SK-N-MC (cell line): ENCODE results near the gene FPR1.
A peak's percentile ranks its signal among the peaks of the same experiment; 100 is the strongest.

ENCODE experiments used
- DNase-seq: peaks from one replicate; pipeline ENCODE4 v3.0.0-alpha.2; 2011; ENCODE audit warnings: low read depth, low spot score
- H3K27ac ChIP-seq: fragments of 200-600 bp; sonication (generic); 2 replicates; pipeline ENCODE4 v1.5.1; 2016; ENCODE audit warnings: mixed run types
- H3K36me3 ChIP-seq: fragments of 200-600 bp; sonication (generic); 2 replicates; pipeline ENCODE4 v1.6.1; 2017; ENCODE audit warnings: antibody characterized with exemption, low read length, mixed read lengths; ENCODE audit not compliant: insufficient read depth
- H3K4me3 ChIP-seq: fragments of 200-600 bp; sonication (generic); 2 replicates; pipeline ENCODE4 v1.5.1; 2016
- H3K9ac ChIP-seq: fragments of 200-600 bp; sonication (generic); 2 replicates; pipeline ENCODE4 v1.8.0; 2017; ENCODE audit warnings: mixed run types, mixed read lengths; ENCODE audit not compliant: insufficient read length
- H3K9me3 ChIP-seq: fragments of 200-600 bp; sonication (generic); 2 replicates; pipeline ENCODE4 v1.6.1; 2017; ENCODE audit warnings: low read depth, mild to moderate bottlenecking, antibody characterized with exemption, low read length, moderate library complexity, mixed read lengths
- EZH2 ChIP-seq: fragments of 200-600 bp; sonication (generic); IDR thresholded peaks from one replicate; pipeline ENCODE4 v1.6.1; 2017; ENCODE audit warnings: antibody characterized with exemption
- FOXP2 ChIP-seq: optimal IDR thresholded peaks from 2 replicates; pipeline ENCODE3; 2011; ENCODE audit warnings: mild to moderate bottlenecking, moderate library complexity; ENCODE audit not compliant: insufficient read depth; ENCODE audit errors: extremely low read length, control extremely low read depth
- POLR2AphosphoS5 ChIP-seq: IDR thresholded peaks from 2 replicates; pipeline ENCODE4 v1.6.1; 2012; ENCODE audit warnings: mild to moderate bottlenecking, low read depth, low read length, borderline replicate concordance

FPR1 gene, protein sequence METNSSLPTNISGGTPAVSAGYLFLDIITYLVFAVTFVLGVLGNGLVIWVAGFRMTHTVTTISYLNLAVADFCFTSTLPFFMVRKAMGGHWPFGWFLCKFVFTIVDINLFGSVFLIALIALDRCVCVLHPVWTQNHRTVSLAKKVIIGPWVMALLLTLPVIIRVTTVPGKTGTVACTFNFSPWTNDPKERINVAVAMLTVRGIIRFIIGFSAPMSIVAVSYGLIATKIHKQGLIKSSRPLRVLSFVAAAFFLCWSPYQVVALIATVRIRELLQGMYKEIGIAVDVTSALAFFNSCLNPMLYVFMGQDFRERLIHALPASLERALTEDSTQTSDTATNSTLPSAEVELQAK

DNA sequence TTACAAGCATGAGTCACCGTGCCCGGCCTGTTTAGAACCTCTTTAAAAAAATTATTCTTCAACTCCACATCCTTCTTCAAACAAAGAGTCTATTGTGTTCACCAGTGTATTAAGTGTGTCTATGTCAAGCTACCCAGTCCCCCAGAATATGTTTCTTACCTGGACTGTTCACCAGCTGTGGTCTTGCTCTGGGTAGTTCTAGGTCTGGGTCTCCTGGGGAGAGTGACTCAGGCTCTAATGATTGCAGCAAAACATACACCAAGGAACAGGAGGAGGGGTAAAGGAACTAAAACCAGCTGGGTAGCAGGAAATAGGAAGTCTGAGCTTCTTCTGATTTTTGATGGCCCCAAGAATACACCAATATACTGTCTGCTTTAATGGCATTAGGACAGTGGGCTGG, at the start of gene FPR1:
Gene FPR1 (minus strand): TSS at position 224 of the 400 bp plus-strand sequence. CDS start 4,884 bp downstream, outside the sequence.
- Histone ChIP-seq H3K4me3 (no peak within 1 kb of the TSS), H3K9ac (no peak within 1 kb of the TSS), H3K27ac (no peak within 1 kb of the TSS), H3K9me3 (no peaks in the 10 kb centered on the region), H3K36me3 (no peaks in the 10 kb centered on the region)
- TF ChIP-seq FOXP2 (no peak), POLR2AphosphoS5 (no peak), EZH2 (no peak)
- no peak for DNase-seq

DNA sequence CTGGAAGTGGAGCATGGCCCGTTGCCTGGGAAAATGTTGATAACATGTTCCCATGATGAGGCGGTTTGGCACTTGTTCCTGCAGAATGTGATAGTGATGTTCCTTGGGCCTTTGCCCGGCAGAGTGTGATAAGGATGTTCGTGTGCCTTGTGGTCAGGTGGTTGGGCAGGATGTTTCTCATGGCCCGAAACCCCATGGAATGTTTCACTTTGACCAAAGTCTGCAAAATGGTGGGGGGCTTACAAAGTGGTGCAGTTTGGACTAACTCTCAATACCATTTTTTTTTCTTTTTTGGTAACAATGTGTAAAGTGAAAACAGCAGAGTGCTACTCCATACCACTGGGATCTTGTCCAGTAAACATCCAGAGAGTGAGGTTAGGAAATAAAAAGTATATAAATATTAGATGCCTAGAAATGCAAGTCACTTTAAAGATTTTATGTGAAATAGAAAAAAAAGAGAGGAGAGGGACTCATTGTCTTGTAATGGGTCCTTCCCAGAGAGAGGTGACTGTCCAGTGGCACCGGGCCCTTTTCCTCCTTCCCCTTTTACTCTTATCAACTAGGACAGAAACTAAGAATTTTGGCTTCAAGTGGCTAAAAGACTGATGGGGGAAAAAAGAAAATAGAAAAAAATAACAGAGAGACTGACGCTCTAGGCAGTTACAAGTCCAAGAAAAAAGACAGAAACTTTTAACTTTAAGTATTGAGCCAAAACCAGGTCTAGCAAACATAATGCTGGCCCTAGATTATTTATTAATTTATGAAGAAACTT, 49.0 kb upstream of the FPR1 start:
- Histone ChIP-seq H3K4me3 (no peak overlapping the region), H3K36me3 (no peaks in the 10 kb centered on the region), H3K9me3 (no peaks in the 10 kb centered on the region; the same call in 1 of the 2 replicates), H3K9ac (no peak overlapping the region), H3K27ac (no peak overlapping the region)
- TF ChIP-seq FOXP2 = no peak
- TF ChIP-seq EZH2 = no peak
- no peak for TF ChIP-seq POLR2AphosphoS5
- DNase-seq = no peak

DNA sequence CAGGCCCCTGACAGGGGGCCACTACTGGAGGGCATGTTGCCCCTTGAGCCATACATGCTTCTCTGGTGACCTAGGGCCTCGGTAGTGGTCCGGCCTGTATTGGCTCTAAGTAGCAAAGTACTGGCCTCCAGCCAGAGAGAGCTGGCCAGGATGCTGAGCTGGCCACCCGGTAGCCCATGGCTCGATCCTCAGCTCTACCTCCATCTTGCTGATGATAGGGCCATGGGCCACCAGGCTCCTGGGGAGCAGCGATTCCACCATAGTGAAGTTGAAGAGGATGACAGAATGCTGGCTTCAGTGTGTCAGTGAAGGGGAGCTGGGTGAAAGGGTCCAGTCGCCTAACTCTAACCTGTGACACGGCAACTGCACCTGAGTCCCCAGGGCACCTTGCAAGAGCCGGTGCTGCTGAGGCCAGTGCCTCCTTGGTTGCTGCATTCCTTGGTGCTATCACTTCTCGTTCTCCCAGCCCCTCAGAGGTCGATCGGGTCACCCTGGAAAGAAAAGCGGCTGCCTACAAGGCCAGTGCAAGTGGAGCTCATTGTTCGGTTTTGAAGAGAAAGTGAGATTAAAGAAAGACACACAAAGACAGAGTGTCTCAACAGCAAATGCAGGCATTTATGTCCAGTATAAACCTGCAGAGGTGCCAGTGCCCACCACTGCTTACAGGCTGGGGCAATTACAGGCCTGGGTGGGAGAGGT, 48.2 kb upstream of the FPR1 start:
- Histone ChIP-seq H3K4me3 (no peak overlapping the region), H3K36me3 (no peaks in the 10 kb centered on the region), H3K9ac (no peak overlapping the region), H3K27ac (0 out of 2 replicates have a peak overlapping the region, but pooled peaks have one; percentile 62), H3K9me3 (no peaks in the 10 kb centered on the region; the same call in 1 of the 2 replicates)
- TF ChIP-seq EZH2 = no peak
- TF ChIP-seq FOXP2 = no peak
- no peak for TF ChIP-seq POLR2AphosphoS5
- DNase-seq = no peak

DNA sequence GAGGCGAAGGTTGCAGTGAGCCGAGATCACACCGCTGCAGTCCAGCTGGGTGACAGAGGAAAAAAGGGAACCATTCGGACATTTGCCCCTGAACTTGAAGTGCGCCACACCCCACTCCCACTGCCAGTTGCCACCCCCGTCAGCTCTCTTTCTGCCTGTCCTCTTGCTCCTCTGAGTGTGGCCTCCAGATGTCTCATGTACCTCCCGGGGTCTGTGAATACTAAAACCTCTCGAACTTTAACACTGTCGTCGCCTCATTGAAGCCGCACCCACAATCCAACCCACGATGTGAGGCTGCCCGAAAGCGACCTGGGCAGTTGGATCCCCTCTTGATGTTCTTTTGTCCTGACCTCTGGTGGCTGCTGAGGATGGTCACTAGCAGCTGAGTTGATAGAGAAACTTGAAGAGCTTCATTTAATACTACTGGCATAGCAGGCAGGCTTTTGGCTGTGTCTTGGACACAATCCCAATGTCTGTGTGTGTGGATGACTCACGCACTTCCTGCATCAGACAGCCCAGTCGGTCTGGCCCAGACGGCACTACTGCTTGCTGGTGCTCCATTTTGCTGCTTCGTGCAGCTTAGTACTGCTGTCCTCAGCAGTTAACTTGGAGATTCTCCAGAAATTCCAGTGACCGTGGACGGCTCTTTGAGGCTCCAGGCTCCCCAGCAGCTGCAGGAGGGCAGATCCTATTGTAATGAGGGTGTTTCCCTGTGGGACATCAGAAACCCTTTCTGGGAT, 47.5 kb upstream of the FPR1 start:
- Histone ChIP-seq H3K27ac (peak overlapping the region; percentile 62), H3K9me3 (no peaks in the 10 kb centered on the region; the same call in 1 of the 2 replicates), H3K9ac (no peak overlapping the region), H3K4me3 (no peak overlapping the region), H3K36me3 (no peaks in the 10 kb centered on the region)
- TF ChIP-seq EZH2 (no peak), POLR2AphosphoS5 (no peak), FOXP2 (no peak)
- DNase-seq = no peak

DNA sequence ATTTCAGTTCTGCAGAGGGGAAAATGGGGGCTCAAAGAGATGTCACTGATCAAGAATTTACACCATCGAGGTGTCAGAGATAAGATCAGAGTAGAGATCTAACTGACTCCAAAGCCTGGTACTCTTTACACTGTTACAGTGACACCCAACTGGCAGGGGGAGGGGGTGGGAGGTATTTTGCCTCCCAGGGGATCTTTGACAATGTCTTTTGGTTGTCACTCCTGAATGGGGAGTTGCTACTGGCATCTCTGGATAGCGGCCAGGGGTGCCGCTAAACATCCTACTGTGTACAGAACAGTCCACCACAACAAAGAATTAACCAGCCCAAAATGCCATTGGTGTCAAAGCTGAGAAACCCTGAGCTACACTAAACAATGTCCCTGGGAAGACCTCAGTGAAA, 46.4 kb upstream of the FPR1 start:
- DNase-seq = no peak
- Histone ChIP-seq H3K9me3 (no peaks in the 10 kb centered on the region; the same call in 1 of the 2 replicates), H3K4me3 (no peak overlapping the region), H3K27ac (no peak overlapping the region), H3K36me3 (no peaks in the 10 kb centered on the region), H3K9ac (no peak overlapping the region)
- no peak for TF ChIP-seq FOXP2
- no peak for TF ChIP-seq POLR2AphosphoS5
- TF ChIP-seq EZH2 = no peak

DNA sequence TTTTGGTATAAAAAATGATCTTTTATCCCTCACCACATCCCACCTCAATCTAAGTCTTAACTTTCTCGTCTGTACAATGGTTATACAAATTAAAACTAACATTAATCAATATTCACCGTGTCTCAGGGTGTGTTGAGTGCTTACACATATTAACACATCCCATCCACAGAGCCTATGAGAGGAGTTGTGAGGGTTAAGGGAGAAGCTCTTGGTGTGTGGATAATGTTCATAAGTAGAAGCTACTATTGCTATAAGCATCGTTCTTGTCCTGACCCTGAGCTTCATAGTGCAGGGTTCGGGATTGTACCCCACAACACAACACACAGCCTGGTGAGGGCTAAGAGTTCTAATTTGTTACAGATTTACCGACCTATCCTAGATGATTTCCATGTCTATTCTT, 45.8 kb upstream of the FPR1 start:
- H3K27ac ChIP-seq = no peak overlapping the region

DNA sequence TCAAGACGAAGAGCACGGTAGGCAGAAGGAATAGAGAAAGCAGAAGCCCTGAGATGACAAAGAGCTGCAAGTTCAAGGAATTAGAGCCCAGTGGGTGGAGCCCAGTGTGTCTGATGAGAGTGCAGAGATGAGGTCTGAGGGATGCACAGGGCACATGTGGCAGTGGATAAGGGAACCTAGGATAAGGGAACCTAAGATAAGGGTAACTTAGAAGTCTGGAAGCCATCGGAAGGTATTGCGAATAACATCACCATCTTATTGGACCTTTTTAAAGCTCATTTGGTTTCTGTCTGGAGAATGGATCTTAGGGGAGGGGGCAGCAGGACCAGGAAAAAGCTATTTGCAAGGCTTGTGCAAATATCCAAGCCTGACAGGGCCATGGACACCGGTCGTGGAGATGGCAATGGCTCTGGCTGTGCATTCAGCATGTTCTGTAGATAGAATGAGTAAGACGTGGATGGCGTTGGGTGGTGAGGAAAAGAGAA, 44.6 kb upstream of the FPR1 start:
- H3K9ac ChIP-seq = no peak overlapping the region
- DNase-seq = no peak
- no peak overlapping the region for H3K27ac ChIP-seq
- H3K9me3 ChIP-seq = no peaks in the 10 kb centered on the region
- TF ChIP-seq EZH2 = no peak
- no peak for TF ChIP-seq FOXP2
- no peak for TF ChIP-seq POLR2AphosphoS5
- no peak overlapping the region for H3K4me3 ChIP-seq
- H3K36me3 ChIP-seq = no peaks in the 10 kb centered on the region

More for the DNA sequence above, 45.8 kb upstream of the FPR1 start:
- no peaks in the 10 kb centered on the region for H3K9me3 ChIP-seq
- no peaks in the 10 kb centered on the region for H3K36me3 ChIP-seq
- TF ChIP-seq FOXP2 (no peak), POLR2AphosphoS5 (no peak), EZH2 (no peak)
- no peak for DNase-seq
- no peak overlapping the region for H3K9ac ChIP-seq
- H3K4me3 ChIP-seq = no peak overlapping the region
